ENCODE measurements around the gene SDHA.
"Not testable (repeated sequence)": the region's sequence is repeated elsewhere in the genome, so short reads cannot be mapped to it uniquely, and the experiment has no call there.

GRCh38 chr5:296954-297353 is 78.8 kb downstream of the SDHA start:
- TF ChIP-seq CTCF (IDR thresholded peaks at IDR 0.05; ENCODE audit: insufficient read depth, low read depth, low read length); EZH2 (IDR thresholded peaks at IDR 0.05; ENCODE audit: insufficient read depth, low read length): not testable (repeated sequence)

All from astrocyte (in vitro differentiated cells and primary cell).